Measurements from ENCODE around the gene NPRL2.

The NPRL2 gene

GRCh38 chr3:50354186-50354764 is 3.7 kb upstream of the NPRL2 start:
- H3K4me3 ChIP-seq (ENCODE audit: low read length), result no peak overlapping the region
- peaks cover 42% of the 10 kb centered on the region for H3K4me1 ChIP-seq (ENCODE audit: control insufficient read depth, insufficient read depth, low read length)
- H3K27me3 ChIP-seq (ENCODE audit: control insufficient read depth, insufficient read depth, low read length), result no peaks in the 10 kb centered on the region
- no peak overlapping the region for H3K9ac ChIP-seq (ENCODE audit: low read length)
- peaks cover 18% of the 10 kb centered on the region for H3K36me3 ChIP-seq (ENCODE audit: control insufficient read depth, insufficient read depth, low read length)
- no peak overlapping the region for H3K27ac ChIP-seq (ENCODE audit: low read depth, low read length)

- Histone ChIP-seq H3K27ac (ENCODE audit: low read depth, low read length) (no peak overlapping the region), H3K9ac (ENCODE audit: low read length) (no peak overlapping the region), H3K4me1 (ENCODE audit: control insufficient read depth, insufficient read depth, low read length) (peaks cover 40% of the 10 kb centered on the region), H3K4me3 (ENCODE audit: low read length) (no peak overlapping the region), H3K36me3 (ENCODE audit: control insufficient read depth, insufficient read depth, low read length) (peaks cover 23% of the 10 kb centered on the region), H3K27me3 (ENCODE audit: control insufficient read depth, insufficient read depth, low read length) (no peaks in the 10 kb centered on the region)
Measured at GRCh38 chr3:50353245-50354004, 2.9 kb upstream of the NPRL2 start.

DNA sequence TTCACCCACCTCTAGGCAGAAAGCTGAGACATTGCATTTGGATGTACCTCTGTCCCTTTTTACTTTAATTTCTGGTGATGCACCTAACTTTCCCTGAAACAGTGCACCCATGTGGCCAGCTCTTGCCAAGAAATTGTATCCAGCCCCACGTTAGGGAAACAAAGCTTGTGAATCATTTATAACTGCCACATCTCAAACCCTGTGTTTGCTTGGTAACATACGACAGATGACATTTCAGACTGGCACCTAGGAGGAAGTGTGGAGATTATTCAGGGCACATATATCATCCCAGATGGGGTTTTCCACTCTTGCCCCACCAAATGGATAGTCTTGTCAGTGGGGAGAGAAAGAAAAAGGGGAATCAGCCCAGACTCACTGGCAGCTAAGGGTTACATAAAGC is 2.2 kb upstream of the NPRL2 start:
- H3K36me3 ChIP-seq (ENCODE audit: control insufficient read depth, insufficient read depth, low read length), result peaks cover 29% of the 10 kb centered on the region
- no peak overlapping the region for H3K4me3 ChIP-seq (ENCODE audit: low read length)
- no peak overlapping the region for H3K9ac ChIP-seq (ENCODE audit: low read length)
- H3K27me3 ChIP-seq (ENCODE audit: control insufficient read depth, insufficient read depth, low read length), result no peaks in the 10 kb centered on the region
- H3K27ac ChIP-seq (ENCODE audit: low read depth, low read length), result no peak overlapping the region
- H3K4me1 ChIP-seq (ENCODE audit: control insufficient read depth, insufficient read depth, low read length), result peaks cover 34% of the 10 kb centered on the region

GRCh38 chr3:50351323-50351697 is 735 bp upstream of the NPRL2 start:
- Histone ChIP-seq H3K27me3 (ENCODE audit: control insufficient read depth, insufficient read depth, low read length) (no peaks in the 10 kb centered on the region), H3K9ac (ENCODE audit: low read length) (peak overlapping the region; percentile 1), H3K4me3 (ENCODE audit: low read length) (peak overlapping the region; percentile 90), H3K36me3 (ENCODE audit: control insufficient read depth, insufficient read depth, low read length) (peaks cover 29% of the 10 kb centered on the region), H3K27ac (ENCODE audit: low read depth, low read length) (no peak overlapping the region), H3K4me1 (ENCODE audit: control insufficient read depth, insufficient read depth, low read length) (peaks cover 20% of the 10 kb centered on the region)

DNA sequence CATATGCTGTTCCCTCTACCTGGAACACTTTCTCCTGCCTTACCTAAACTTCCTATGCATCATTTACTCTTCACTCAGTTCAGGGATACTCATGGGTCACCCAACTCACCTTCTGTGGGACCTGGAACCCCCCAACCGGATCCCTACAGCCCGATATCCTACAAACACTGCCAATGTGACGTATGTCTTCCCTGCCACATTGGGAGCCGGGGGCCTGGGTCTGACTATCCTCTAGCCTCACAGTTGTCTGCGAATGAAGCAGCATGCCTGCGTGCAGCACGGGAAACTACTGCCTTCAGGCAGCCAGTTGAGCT is 405 bp downstream of the NPRL2 start:
- peaks cover 15% of the 10 kb centered on the region for H3K4me1 ChIP-seq (ENCODE audit: control insufficient read depth, insufficient read depth, low read length)
- H3K36me3 ChIP-seq (ENCODE audit: control insufficient read depth, insufficient read depth, low read length), result peaks cover 24% of the 10 kb centered on the region
- no peaks in the 10 kb centered on the region for H3K27me3 ChIP-seq (ENCODE audit: control insufficient read depth, insufficient read depth, low read length)
- H3K4me3 ChIP-seq (ENCODE audit: low read length), result peak overlapping the region; percentile 90
- H3K27ac ChIP-seq (ENCODE audit: low read depth, low read length), result peak overlapping the region; percentile 93
- H3K9ac ChIP-seq (ENCODE audit: low read length), result peak overlapping the region; percentile 12

DNA sequence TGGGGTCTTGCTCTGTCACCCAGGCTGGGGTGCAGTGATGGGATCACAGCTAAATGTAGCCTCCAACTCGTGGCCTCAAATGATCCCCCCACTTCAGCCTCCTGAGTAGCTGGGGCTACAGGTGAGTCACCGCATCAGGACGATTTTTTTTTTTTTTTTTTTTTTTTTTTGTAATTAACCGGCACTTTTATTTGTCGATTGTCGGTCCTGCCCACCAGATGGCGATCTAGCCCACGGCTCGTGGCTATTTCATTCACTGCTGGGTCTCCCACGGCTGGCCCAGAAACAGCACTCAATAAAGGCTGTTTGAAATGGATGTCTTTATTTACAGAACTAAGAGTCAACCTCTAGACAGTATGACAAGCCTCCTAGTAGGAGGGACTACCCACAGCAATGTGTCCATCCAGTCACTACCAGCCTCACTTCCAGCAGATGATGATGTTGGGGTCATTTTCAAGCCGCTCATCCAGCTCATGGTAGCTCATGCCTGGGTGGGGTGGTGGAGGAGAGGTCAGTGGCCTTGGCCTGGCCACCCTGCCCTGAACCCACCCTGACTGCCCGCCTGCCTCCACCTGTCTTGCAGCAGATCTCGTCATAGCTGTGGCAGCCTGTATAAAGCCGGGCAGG is 3.3 kb downstream of the NPRL2 start:
- no peaks in the 10 kb centered on the region for H3K27me3 ChIP-seq (ENCODE audit: control insufficient read depth, insufficient read depth, low read length)
- peaks cover 11% of the 10 kb centered on the region for H3K36me3 ChIP-seq (ENCODE audit: control insufficient read depth, insufficient read depth, low read length)
- no peak overlapping the region for H3K9ac ChIP-seq (ENCODE audit: low read length)
- peaks cover 15% of the 10 kb centered on the region for H3K4me1 ChIP-seq (ENCODE audit: control insufficient read depth, insufficient read depth, low read length)
- no peak overlapping the region for H3K27ac ChIP-seq (ENCODE audit: low read depth, low read length)
- no peak overlapping the region for H3K4me3 ChIP-seq (ENCODE audit: low read length)

GRCh38 chr3:50345586-50346234 is 4.9 kb downstream of the NPRL2 start, which contains the start of gene ZMYND10:
ZMYND10 (minus strand) TSS chr3:50345732; CDS start chr3:50345579, 153 bp downstream.
- Histone ChIP-seq H3K4me1 (ENCODE audit: control insufficient read depth, insufficient read depth, low read length) (peaks cover 8% of the 10 kb centered on the region), H3K4me3 (ENCODE audit: low read length) (peak within 1 kb of the TSS; percentile 62), H3K27ac (ENCODE audit: low read depth, low read length) (no peak within 1 kb of the TSS), H3K36me3 (ENCODE audit: control insufficient read depth, insufficient read depth, low read length) (peaks cover 11% of the 10 kb centered on the region), H3K27me3 (ENCODE audit: control insufficient read depth, insufficient read depth, low read length) (no peaks in the 10 kb centered on the region), H3K9ac (ENCODE audit: low read length) (no peak within 1 kb of the TSS)

GRCh38 chr3:50345008-50345407 is 5.6 kb downstream of the NPRL2 start:
- no peaks in the 10 kb centered on the region for H3K27me3 ChIP-seq (ENCODE audit: control insufficient read depth, insufficient read depth, low read length)
- peaks cover 11% of the 10 kb centered on the region for H3K36me3 ChIP-seq (ENCODE audit: control insufficient read depth, insufficient read depth, low read length)
- peak overlapping the region; percentile 62 for H3K4me3 ChIP-seq (ENCODE audit: low read length)
- no peak overlapping the region for H3K9ac ChIP-seq (ENCODE audit: low read length)
- peaks cover 9% of the 10 kb centered on the region for H3K4me1 ChIP-seq (ENCODE audit: control insufficient read depth, insufficient read depth, low read length)
- no peak overlapping the region for H3K27ac ChIP-seq (ENCODE audit: low read depth, low read length)

GRCh38 chr3:50342813-50343633 is 7.6 kb downstream of the NPRL2 start:
- Histone ChIP-seq H3K9ac (ENCODE audit: low read length) (no peak overlapping the region), H3K4me3 (ENCODE audit: low read length) (no peak overlapping the region), H3K27ac (ENCODE audit: low read depth, low read length) (no peak overlapping the region), H3K4me1 (ENCODE audit: control insufficient read depth, insufficient read depth, low read length) (peaks cover 4% of the 10 kb centered on the region), H3K36me3 (ENCODE audit: control insufficient read depth, insufficient read depth, low read length) (peaks cover 2% of the 10 kb centered on the region), H3K27me3 (ENCODE audit: control insufficient read depth, insufficient read depth, low read length) (no peaks in the 10 kb centered on the region)

- H3K9ac ChIP-seq (ENCODE audit: low read length), result no peak overlapping the region
- no peaks in the 10 kb centered on the region for H3K27me3 ChIP-seq (ENCODE audit: control insufficient read depth, insufficient read depth, low read length)
- H3K36me3 ChIP-seq (ENCODE audit: control insufficient read depth, insufficient read depth, low read length), result no peaks in the 10 kb centered on the region
- H3K4me1 ChIP-seq (ENCODE audit: control insufficient read depth, insufficient read depth, low read length), result peaks cover 4% of the 10 kb centered on the region
- no peak overlapping the region for H3K27ac ChIP-seq (ENCODE audit: low read depth, low read length)
- H3K4me3 ChIP-seq (ENCODE audit: low read length), result no peak overlapping the region
Measured at GRCh38 chr3:50341996-50342650, 8.5 kb downstream of the NPRL2 start.

DNA sequence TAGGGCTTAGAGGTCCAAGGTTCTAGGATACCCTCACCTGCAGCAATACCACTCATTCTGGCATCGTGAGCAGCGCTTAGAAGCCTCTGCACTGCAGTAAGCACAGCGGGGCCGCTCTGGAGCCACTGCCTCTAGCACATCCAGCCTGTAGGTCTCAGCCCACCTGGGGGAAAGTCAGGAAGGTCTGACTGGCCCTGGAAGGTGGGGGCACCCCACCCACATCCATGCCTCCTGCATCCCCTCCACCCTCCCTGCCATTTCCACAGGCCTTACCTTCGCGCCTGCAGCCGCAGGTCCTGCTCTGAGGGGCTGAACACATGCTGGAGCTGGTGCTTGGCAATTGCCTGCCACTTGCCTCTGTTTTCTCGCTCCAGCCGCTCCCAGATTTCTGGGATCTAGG is 9.0 kb downstream of the NPRL2 start:
- Histone ChIP-seq H3K36me3 (ENCODE audit: control insufficient read depth, insufficient read depth, low read length) (no peaks in the 10 kb centered on the region), H3K4me3 (ENCODE audit: low read length) (peak overlapping the region; percentile 76), H3K27me3 (ENCODE audit: control insufficient read depth, insufficient read depth, low read length) (no peaks in the 10 kb centered on the region), H3K27ac (ENCODE audit: low read depth, low read length) (no peak overlapping the region), H3K9ac (ENCODE audit: low read length) (no peak overlapping the region), H3K4me1 (ENCODE audit: control insufficient read depth, insufficient read depth, low read length) (peaks cover 4% of the 10 kb centered on the region)

All from rectal smooth muscle tissue (tissue), 1 donor.